Hepatocyte (in vitro differentiated cells): ENCODE data around the gene NUMA1.

ENCODE experiments used
- CTCF ChIP-seq: fragments of 200-600 bp; sonication (generic); IDR thresholded peaks from 2 replicates; pipeline ENCODE4 v1.5.1; 2016; ENCODE audit warnings: antibody characterized with exemption, mild to moderate bottlenecking; ENCODE audit not compliant: poor library complexity
- EZH2 ChIP-seq: fragments of 200-600 bp; sonication (generic); IDR thresholded peaks from 2 replicates; pipeline ENCODE4 v1.6.1; 2016; ENCODE audit warnings: antibody characterized with exemption, mild to moderate bottlenecking, borderline replicate concordance
- EZH2phosphoT487 ChIP-seq: fragments of 200-600 bp; sonication (generic); IDR thresholded peaks from one replicate; pipeline ENCODE4 v1.6.1; 2018; ENCODE audit warnings: antibody characterized with exemption, mild to moderate bottlenecking, low read depth, moderate library complexity; ENCODE audit not compliant: unreplicated experiment, severe bottlenecking

DNA sequence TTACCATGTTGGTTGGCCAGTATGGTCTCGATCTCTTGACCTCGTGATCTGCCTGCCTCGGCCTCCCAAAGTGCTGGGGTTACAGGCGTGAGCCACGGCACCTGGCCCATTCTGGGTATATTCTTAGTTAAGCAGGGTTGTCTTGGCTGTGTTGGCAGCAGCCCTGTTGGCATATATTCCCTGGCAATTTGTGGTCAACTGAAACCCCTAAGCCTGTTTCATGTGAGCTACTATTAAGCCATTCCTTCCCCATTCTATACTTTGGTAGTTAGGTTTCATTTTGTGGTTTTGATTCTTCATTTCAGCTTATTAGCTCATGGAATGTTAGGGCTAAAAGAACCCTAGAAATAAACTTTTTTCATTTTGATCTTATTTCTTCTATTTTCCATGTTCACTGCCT is 103.8 kb downstream of the NUMA1 start:
- TF ChIP-seq CTCF = no peak
- no peak for TF ChIP-seq EZH2
- no peak for TF ChIP-seq EZH2phosphoT487
